NCI-H345 treated with DMSO at 0.1 percent for 48 hours (cell line): ENCODE results near the gene OGT.

ENCODE experiments used
- DNase-seq: peaks from one replicate; lab custom pipeline; 2025; ENCODE audit not compliant: unreplicated experiment; lab: John Stamatoyannopoulos, UW

OGT gene

DNA sequence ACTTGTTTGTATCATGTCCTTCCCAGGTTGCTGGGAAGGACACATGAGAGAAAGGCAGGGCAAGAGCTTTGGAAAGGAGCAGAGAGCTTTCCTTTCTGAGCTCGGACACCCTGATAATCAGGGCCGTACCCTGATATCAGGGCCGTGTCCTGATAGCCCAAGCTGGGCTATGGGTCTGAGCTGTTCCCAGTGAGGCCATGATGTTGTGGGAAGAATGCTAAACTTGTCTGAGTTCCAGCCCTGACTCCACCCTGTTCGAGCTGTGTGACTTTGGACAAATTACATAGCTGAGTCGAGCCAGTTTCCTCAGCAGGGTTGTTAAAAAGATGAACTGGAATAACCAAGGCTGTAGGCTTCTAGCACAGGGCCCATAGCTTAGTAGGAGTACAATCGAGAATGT, 88.7 kb downstream of the OGT start:
- no peak for DNase-seq

GRCh38 chrX:71622032-71622575, 89.2 kb downstream of the OGT start:
- no peak for DNase-seq

DNA sequence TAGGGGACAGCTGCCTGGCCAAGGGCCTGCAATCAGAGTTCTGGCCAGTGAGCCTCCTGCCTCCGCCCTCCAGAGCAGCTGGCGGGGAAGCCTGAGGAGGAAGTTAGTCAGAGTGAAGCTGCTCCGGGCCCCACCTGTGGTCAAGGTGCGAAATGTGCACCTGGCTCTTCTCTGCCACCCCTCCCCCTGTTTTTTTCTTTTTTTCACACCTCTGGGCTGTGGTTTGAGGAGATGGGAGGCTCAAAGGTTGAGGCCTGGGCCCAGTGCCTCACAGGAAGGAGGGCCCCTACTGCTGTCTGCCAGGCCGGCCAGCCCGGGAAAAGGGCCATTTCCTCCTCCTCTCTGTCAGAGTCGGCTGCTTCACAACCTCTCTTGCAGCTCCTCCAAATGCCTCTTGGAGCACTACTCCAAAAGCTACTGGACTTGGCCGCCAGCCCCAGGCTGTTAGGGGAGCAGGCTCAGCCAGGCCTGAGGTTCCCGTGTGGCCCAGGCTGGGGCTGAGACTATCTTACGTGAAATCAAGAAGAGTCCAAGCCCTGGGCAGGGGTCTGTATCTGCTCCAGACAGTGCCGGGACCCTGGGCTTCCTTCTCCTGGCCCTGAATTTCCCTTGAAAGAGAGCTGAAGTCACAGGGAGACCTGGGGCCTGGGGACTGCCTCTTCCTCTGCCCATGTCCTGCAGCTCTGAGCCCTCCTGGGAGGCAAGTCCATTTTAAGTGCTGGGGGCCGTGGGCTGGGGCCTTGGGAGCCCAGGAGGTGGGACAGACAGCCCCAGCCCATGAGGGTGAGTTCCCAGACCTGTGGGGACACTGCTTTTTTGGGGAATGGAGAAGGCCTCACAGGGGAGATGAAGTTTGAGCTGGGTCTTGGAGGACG, 89.9 kb downstream of the OGT start:
- DNase-seq, result no peak

DNA sequence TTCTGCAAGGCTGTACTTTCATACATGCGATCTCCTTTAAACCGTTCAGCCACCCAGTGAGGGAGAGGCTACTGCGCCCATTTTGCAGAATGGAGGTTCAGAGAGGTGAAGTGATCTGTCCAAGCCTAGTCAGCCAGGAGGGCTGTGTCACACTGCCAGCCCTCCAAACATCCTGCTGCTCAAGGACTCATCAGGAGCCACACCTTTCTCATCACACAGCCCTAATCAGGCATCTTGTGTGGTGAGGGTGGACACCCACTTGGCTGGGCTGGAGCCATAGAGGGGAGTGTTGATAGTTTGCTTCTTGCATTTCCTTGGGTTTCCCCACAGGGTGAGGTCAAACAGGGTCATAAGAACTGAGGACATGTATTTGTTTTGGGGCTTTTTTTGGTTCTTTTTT, 90.8 kb downstream of the OGT start:
- DNase-seq, result no peak

DNA sequence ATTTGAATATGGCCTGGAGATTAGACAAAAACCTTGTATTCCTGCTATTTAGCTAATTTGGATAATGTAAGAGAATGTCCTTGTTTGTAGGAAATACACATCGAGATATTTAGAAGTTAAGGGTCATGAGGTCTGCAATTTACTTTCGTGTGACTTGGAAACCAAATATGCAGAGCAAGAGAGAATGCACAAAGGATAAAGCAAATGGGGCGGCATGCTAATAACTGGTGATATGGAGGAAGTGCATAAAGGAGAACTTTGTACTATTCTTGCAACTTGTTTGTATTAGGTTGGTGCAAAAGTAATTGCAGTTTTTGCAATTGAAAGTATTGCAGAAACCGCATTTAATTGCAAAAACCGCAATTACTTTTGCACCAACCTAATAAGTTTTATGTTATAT, 92.6 kb downstream of the OGT start:
- DNase-seq, result no peak
